Omental fat pad (tissue), 4 donors: Measurements from ENCODE around the gene MRPL51. TPM values are rescaled to one million over a fixed set of nuclear protein-coding genes. Genes with fewer than 3 reads are reported as not detected.
"Not testable (repeated sequence)": the region's sequence is repeated elsewhere in the genome, so short reads cannot be mapped to it uniquely, and the experiment has no call there.

Experiments used
- ATAC-seq: fragments of 150-250 bp; one replicate; pipeline ENCODE4 v1.9.1; 2016; ENCODE audit warnings: mild to moderate bottlenecking, moderate library complexity; ENCODE audit not compliant: low FRiP score
- DNase-seq: peaks from one replicate; pipeline ENCODE4 v3.0.0-alpha.2; 2019; ENCODE audit warnings: low spot score
- total RNA-seq, 4 donors: library from RNA; depleted of rRNA; stranded (reverse); fragments of >200 nt; gene quantifications; one replicate each; pipeline ENCODE4 v1.1.0, GENCODE V29; 2016
- TF ChIP-seq, protein P1 (sequence below), 3 donors: fragments of 450-650 bp; IDR thresholded peaks; one replicate each; pipeline ENCODE4 v1.5.1; 2016 to 2017; ENCODE audit warnings: antibody characterized with exemption in 3 of 3, mild to moderate bottlenecking in 3 of 3, moderate library complexity in 2 of 3

Gene MRPL51
- total RNA-seq, 4 donors from 2014 or later: 44.1 to 118 (median 67.8) TPM

DNA sequence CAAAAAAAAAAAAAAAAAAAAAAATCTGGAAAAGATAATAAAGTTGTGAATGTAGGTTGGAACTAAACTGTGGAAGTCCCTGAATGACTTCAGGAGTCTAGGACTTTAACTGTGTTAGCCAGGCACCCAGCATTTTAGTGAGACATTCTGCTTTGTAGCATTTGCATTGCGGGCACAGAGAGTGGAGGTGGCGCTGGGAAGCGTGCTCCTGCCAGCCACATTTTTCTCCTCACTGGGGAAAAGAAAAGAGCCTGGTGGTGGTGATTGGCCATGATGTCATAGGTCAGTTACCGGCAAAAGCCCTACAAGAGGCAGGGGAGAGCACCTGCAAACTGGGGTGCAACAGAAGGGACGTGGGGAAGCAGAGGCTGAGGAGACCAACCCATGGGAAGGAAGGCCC lies 31.6 kb upstream of the MRPL51 start:
- ATAC-seq (no peak), DNase-seq (no peak)
- TF ChIP-seq, protein P1, sequence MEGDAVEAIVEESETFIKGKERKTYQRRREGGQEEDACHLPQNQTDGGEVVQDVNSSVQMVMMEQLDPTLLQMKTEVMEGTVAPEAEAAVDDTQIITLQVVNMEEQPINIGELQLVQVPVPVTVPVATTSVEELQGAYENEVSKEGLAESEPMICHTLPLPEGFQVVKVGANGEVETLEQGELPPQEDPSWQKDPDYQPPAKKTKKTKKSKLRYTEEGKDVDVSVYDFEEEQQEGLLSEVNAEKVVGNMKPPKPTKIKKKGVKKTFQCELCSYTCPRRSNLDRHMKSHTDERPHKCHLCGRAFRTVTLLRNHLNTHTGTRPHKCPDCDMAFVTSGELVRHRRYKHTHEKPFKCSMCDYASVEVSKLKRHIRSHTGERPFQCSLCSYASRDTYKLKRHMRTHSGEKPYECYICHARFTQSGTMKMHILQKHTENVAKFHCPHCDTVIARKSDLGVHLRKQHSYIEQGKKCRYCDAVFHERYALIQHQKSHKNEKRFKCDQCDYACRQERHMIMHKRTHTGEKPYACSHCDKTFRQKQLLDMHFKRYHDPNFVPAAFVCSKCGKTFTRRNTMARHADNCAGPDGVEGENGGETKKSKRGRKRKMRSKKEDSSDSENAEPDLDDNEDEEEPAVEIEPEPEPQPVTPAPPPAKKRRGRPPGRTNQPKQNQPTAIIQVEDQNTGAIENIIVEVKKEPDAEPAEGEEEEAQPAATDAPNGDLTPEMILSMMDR (IDR thresholded peaks at IDR 0.05): no peak

- TF ChIP-seq, protein P1 (IDR thresholded peaks at IDR 0.05): no peak
- DNase-seq (no peak), ATAC-seq (no peak)
These were observed 30.6 kb upstream of the MRPL51 start for GRCh38 chr12:6523708-6524107.

- no peak for DNase-seq
- TF ChIP-seq, protein P1 (IDR thresholded peaks at IDR 0.05): no peak
These were observed 29.1 kb upstream of the MRPL51 start for GRCh38 chr12:6522193-6522592.

GRCh38 chr12:6520186-6520585 lies 27.1 kb upstream of the MRPL51 start:
- TF ChIP-seq, protein P1 (IDR thresholded peaks at IDR 0.05): no peak
- no peak for ATAC-seq

More at GRCh38 chr12:6522193-6522592, 29.1 kb upstream of the MRPL51 start:
- ATAC-seq: no peak

GRCh38 chr12:6508087-6508486 lies 15.0 kb upstream of the MRPL51 start:
- no peak for ATAC-seq
- TF ChIP-seq, protein P1 (IDR thresholded peaks at IDR 0.05): no peak
- DNase-seq: no peak

More at GRCh38 chr12:6520186-6520585, 27.1 kb upstream of the MRPL51 start:
- DNase-seq: no peak

DNA sequence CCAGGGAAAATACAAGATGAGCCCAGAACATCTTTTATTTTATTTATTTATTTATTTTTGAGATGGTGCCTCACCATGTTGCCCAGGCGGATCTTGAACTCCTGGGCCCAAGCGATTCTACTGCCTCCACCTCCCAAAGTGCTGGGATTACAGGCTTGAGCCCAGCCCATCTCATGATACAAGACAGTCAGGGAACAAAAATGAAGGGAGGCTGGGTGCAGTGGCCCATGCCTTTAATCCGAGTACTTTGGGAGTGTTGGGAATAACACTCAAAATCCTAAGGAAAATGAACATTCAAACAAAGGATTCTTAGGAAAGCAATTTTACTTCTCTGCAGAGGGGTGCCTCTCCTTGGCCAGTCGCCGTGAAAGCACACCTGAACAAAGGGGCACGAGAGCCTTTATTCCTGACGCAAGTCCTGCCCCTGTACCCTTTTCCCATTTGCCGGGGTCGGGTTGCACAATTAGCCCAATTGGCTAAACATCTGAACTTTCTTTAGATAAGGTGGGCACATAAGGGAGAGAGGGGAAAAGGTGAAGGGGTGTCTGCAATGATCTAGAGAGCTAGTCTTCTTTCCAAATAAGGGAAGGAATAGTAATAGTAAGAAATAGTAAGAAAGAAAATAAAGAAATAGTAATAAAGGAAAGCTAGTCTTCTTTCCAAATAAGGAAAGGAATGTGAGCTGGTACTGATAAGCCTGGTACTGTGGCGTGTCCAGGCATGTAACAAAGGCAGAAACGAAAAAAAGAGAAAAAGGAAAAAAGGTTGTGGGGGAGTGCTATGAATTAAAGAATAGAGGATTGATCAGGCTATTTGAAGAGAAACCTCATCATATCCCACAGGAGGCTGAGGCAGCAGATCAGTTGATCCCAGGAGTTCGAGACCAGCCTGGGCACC lies 14.3 kb upstream of the MRPL51 start:
- TF ChIP-seq, protein P1 (IDR thresholded peaks at IDR 0.05): no peak
- no peak for ATAC-seq
- DNase-seq: no peak

DNA sequence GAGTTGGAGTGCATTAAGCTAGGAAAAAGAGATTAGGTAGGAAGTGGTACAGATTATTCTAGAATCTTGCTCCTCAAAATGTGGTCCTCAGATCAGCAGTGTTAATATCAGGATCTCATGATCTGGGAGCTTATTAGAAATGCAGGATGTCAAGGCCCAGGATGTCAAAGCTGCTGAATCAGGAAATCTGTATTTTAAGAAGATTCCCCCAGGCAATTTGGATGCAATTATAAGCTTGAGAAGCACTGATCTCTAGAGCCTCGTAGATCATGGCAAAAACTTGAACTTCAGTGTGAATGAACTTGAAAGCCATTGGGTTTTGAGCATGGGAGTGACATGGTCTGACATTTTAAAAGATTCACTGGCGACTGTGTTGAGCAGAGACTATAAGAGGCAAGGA lies 7.4 kb upstream of the MRPL51 start:
- DNase-seq (no peak), ATAC-seq (no peak)
- TF ChIP-seq, protein P1 (IDR thresholded peaks at IDR 0.05): no peak

- not testable (repeated sequence) for ATAC-seq, DNase-seq
These were observed 4.2 kb upstream of the MRPL51 start for GRCh38 chr12:6497291-6497690.
